NCI-H1417 treated with DMSO at 0.1 percent for 48 hours (cell line): ENCODE measurements around the gene LTK.

Experiments
- DNase-seq: peaks from one replicate; lab custom pipeline; 2025; lab: John Stamatoyannopoulos, UW

Gene LTK

GRCh38 chr15:41530363-41530956 lies 16.8 kb upstream of the LTK start:
- DNase-seq, result no peak

GRCh38 chr15:41523097-41523496 lies 9.5 kb upstream of the LTK start:
- no peak for DNase-seq

- DNase-seq, result no peak
Measured at GRCh38 chr15:41521614-41522013, 8.0 kb upstream of the LTK start.

GRCh38 chr15:41520636-41521035 lies 7.0 kb upstream of the LTK start:
- DNase-seq, result no peak

- no peak for DNase-seq
Measured at GRCh38 chr15:41517895-41518449, 4.3 kb upstream of the LTK start.

GRCh38 chr15:41512940-41513505 lies 604 bp downstream of the LTK start:
- no peak for DNase-seq

GRCh38 chr15:41512512-41512939 lies 1.1 kb downstream of the LTK start:
- no peak for DNase-seq

GRCh38 chr15:41511899-41512369 lies 1.7 kb downstream of the LTK start:
- no peak for DNase-seq

- DNase-seq, result no peak
Measured at GRCh38 chr15:41511331-41511898, 2.2 kb downstream of the LTK start.

- DNase-seq, result no peak
Measured at GRCh38 chr15:41510728-41511127, 2.9 kb downstream of the LTK start.

- no peak for DNase-seq
Measured at GRCh38 chr15:41507820-41508290, 5.8 kb downstream of the LTK start.

GRCh38 chr15:41506796-41507341 lies 6.8 kb downstream of the LTK start:
- no peak for DNase-seq

GRCh38 chr15:41505776-41506175 lies 7.9 kb downstream of the LTK start:
- no peak for DNase-seq

GRCh38 chr15:41504751-41505492 lies 8.7 kb downstream of the LTK start:
- no peak for DNase-seq

GRCh38 chr15:41503669-41504010 lies 10.0 kb downstream of the LTK start:
- DNase-seq, result no peak

- DNase-seq, result no peak
Measured at GRCh38 chr15:41502795-41503668, 10.6 kb downstream of the LTK start.

- no peak for DNase-seq
Measured at GRCh38 chr15:41501931-41502794, 11.5 kb downstream of the LTK start.

GRCh38 chr15:41501191-41501917 lies 12.3 kb downstream of the LTK start:
- DNase-seq, result no peak

GRCh38 chr15:41499109-41499851 lies 14.3 kb downstream of the LTK start:
- DNase-seq, result no peak
